SK-N-SH treated with all-trans-retinoic acid at 6 μM for 48 hours (cell line): ENCODE measurements around the gene ST14.

Experiments used
- CREB5 ChIP-seq: fragments of 250-450 bp; sonication (Bioruptor Pico); IDR thresholded peaks from 2 replicates; pipeline ENCODE4 v1.5.1; 2020; ENCODE audit warnings: low read depth, mild to moderate bottlenecking, moderate library complexity
- OSR1 ChIP-seq: fragments of 250-450 bp; sonication (Bioruptor Pico); IDR thresholded peaks from 2 replicates; pipeline ENCODE4 v1.8.0; 2022; ENCODE audit warnings: moderate library complexity, mild to moderate bottlenecking, inconsistent platforms
- POU6F1 ChIP-seq: fragments of 250-450 bp; sonication (Bioruptor Pico); IDR thresholded peaks from 2 replicates; pipeline ENCODE4 v1.8.0; 2021; ENCODE audit warnings: low read depth, mild to moderate bottlenecking, moderate library complexity, borderline replicate concordance
- ZNF8 ChIP-seq: fragments of 450-650 bp; formaldehyde crosslinking; IDR thresholded peaks from 2 replicates; pipeline ENCODE4 v1.5.0; 2020; ENCODE audit warnings: mild to moderate bottlenecking, moderate library complexity

- TF ChIP-seq OSR1 (no peak), POU6F1 (CRISPR knock-in tag) (no peak), ZNF8 (no peak), CREB5 (no peak)
Measured at GRCh38 chr11:130244848-130245247, 85.3 kb downstream of the ST14 start.
